Spleen (tissue), 7 donors: Measurements from ENCODE around the gene TBX20.

Experiments
- POLR2A ChIP-seq, 3 donors: fragments of 450-650 bp; IDR thresholded peaks; one replicate each; pipeline ENCODE4 v1.5.1; 2017; ENCODE audit warnings: antibody characterized with exemption in 3 of 3, mild to moderate bottlenecking in 1 of 3
- POLR2AphosphoS5 ChIP-seq, 3 donors: sonication (generic); formaldehyde crosslinking; IDR thresholded peaks; one replicate each; pipeline ENCODE4 v1.5.1; 2017; ENCODE audit warnings: antibody characterized with exemption in 3 of 3
- TF ChIP-seq, protein P1 (sequence below), 11 experiments: fragments of 200-600 bp in 7 of 11; fragments of 450-650 bp in 4 of 11; sonication (generic) in 4 of 11; IDR thresholded peaks in 8 of 11; conservative IDR thresholded peaks in 3 of 11; 1 replicate in 7 of 11; 2 replicates in 4 of 11; pipeline versions ENCODE4 v1.4.0 to v1.8.0; 2016 to 2021; ENCODE audit warnings: antibody characterized with exemption in 11 of 11, inconsistent platforms in 4 of 11, mild to moderate bottlenecking in 1 of 11
- donor health status: DM: no; HTN: no; CAD: no; lungs with moderate emphysema.
- donor health status: DM: no; HTN: no; CAD: no.
- donor health status: DM: no; HTN: no; CAD: no.

DNA sequence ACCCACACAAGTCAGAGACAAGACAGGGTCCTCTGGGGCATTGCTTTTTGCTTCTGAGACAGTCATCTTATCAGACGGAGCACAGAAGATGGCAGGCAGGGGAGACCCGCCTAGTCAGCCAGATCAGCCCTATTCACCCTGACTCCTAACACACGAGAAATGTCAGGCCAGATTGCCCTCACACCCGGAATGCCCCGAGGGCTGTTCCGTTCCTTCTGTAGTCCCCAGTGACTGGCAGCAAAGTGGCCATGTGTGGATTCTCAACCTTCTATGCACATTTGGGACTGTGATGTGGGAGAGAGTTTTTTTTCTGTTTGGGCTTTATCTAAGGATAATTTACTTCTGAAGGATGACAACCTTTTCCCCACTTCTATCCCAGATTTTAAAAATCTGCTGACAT lies 35.5 kb upstream of the TBX20 start:
- TF ChIP-seq, protein P1, sequence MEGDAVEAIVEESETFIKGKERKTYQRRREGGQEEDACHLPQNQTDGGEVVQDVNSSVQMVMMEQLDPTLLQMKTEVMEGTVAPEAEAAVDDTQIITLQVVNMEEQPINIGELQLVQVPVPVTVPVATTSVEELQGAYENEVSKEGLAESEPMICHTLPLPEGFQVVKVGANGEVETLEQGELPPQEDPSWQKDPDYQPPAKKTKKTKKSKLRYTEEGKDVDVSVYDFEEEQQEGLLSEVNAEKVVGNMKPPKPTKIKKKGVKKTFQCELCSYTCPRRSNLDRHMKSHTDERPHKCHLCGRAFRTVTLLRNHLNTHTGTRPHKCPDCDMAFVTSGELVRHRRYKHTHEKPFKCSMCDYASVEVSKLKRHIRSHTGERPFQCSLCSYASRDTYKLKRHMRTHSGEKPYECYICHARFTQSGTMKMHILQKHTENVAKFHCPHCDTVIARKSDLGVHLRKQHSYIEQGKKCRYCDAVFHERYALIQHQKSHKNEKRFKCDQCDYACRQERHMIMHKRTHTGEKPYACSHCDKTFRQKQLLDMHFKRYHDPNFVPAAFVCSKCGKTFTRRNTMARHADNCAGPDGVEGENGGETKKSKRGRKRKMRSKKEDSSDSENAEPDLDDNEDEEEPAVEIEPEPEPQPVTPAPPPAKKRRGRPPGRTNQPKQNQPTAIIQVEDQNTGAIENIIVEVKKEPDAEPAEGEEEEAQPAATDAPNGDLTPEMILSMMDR (IDR thresholded peaks at IDR 0.05 in 8 of 11, conservative IDR thresholded peaks at IDR 0.05 in 3 of 11), result no peak
- TF ChIP-seq POLR2A (IDR thresholded peaks at IDR 0.05) (no peak), POLR2AphosphoS5 (IDR thresholded peaks at IDR 0.05) (no peak)
